22Rv1 (cell line): ENCODE data around the gene TMEM9B.

Experiments used
- CTCF ChIP-seq: fragments of 450-650 bp; IDR thresholded peaks from 2 replicates; pipeline ENCODE4 v1.5.1; 2017; ENCODE audit warnings: mild to moderate bottlenecking
- ZFX ChIP-seq: fragments of 450-650 bp; IDR thresholded peaks from 2 replicates; pipeline ENCODE4 v1.6.1; 2017; ENCODE audit warnings: antibody characterized with exemption, borderline replicate concordance

GRCh38 chr11:8930456-8931175 lies 33.6 kb downstream of the TMEM9B start:
- no peak for TF ChIP-seq CTCF
- no peak for TF ChIP-seq ZFX
